ENCODE results near the gene PSORS1C1.

DNA sequence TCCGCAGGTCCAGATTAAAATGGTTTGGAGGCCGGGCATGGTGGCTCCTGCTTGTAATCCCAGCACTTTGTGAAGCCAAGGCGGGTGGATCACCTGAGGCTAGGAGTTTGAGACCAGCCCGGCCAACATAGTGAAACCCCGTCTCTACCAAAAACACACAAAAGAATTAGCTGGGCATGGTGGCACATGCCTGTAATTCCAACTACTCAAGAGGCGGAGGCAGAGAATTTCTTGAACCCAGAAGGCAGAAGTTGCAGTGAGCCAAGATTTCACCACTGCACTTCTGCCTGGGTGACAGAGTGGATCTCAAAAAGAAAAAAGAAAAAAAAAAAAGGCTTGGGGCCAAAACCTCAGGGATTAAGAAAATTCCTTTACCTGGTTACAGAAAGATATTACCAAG lies 32.7 kb upstream of the PSORS1C1 start:
- TF ChIP-seq, protein P1, sequence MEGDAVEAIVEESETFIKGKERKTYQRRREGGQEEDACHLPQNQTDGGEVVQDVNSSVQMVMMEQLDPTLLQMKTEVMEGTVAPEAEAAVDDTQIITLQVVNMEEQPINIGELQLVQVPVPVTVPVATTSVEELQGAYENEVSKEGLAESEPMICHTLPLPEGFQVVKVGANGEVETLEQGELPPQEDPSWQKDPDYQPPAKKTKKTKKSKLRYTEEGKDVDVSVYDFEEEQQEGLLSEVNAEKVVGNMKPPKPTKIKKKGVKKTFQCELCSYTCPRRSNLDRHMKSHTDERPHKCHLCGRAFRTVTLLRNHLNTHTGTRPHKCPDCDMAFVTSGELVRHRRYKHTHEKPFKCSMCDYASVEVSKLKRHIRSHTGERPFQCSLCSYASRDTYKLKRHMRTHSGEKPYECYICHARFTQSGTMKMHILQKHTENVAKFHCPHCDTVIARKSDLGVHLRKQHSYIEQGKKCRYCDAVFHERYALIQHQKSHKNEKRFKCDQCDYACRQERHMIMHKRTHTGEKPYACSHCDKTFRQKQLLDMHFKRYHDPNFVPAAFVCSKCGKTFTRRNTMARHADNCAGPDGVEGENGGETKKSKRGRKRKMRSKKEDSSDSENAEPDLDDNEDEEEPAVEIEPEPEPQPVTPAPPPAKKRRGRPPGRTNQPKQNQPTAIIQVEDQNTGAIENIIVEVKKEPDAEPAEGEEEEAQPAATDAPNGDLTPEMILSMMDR (conservative IDR thresholded peaks at IDR 0.05; ENCODE audit: low read depth, low read length), result no peak
- TF ChIP-seq MXI1 (IDR thresholded peaks at IDR 0.05; ENCODE audit: borderline replicate concordance, low read depth, low read length) (no peak), POLR2A (IDR thresholded peaks at IDR 0.05; ENCODE audit: low read depth, low read length) (no peak), SMC3 (IDR thresholded peaks at IDR 0.05; ENCODE audit: low read depth, low read length) (no peak), RCOR1 (IDR thresholded peaks at IDR 0.05; ENCODE audit: insufficient replicate concordance, low read length) (no peak), MAZ (IDR thresholded peaks at IDR 0.05; ENCODE audit: borderline replicate concordance, low read depth, low read length) (no peak), FOS (IDR thresholded peaks at IDR 0.05; ENCODE audit: low read depth, low read length) (no peak), RAD21 (IDR thresholded peaks at IDR 0.05; ENCODE audit: low read length) (no peak), MAFK (IDR thresholded peaks at IDR 0.05; ENCODE audit: low read depth, low read length) (no peak), BHLHE40 (IDR thresholded peaks at IDR 0.05; ENCODE audit: low read depth, low read length) (no peak)
